HepG2 (cell line): ENCODE measurements around the gene NT5C3B. TPM values are rescaled to one million over a fixed set of nuclear protein-coding genes. Genes with fewer than 3 reads are reported as not detected.

Source experiments
- ASH2L ChIP-seq: fragments of 300-600, 200-600 bp; sonication (generic); IDR thresholded peaks from 2 replicates; pipeline ENCODE4 v1.7.0; 2017; ENCODE audit warnings: low read depth, mild to moderate bottlenecking, moderate library complexity, mixed read lengths, low read length; ENCODE audit not compliant: insufficient read length
- CBX1 ChIP-seq: IDR thresholded peaks from one replicate; pipeline ENCODE4 v1.6.1; 2016; ENCODE audit warnings: antibody characterized with exemption, low read depth
- HMGA1 ChIP-seq: sonication (generic); formaldehyde crosslinking; conservative IDR thresholded peaks from 2 replicates; pipeline ENCODE4 v1.4.0; 2020; ENCODE audit warnings: missing genetic modification reagents
- KAT7 ChIP-seq: IDR thresholded peaks from 2 replicates; pipeline ENCODE4 v1.6.1; 2018; ENCODE audit warnings: borderline replicate concordance, missing compliant biosample characterization
- MYNN ChIP-seq: sonication (generic); formaldehyde crosslinking; IDR thresholded peaks from 2 replicates; pipeline ENCODE4 v1.4.0; 2020; ENCODE audit warnings: mild to moderate bottlenecking, low read depth, missing genetic modification reagents
- NFIC ChIP-seq: IDR thresholded peaks from 2 replicates; pipeline ENCODE4 v1.6.1; 2012; ENCODE audit warnings: mild to moderate bottlenecking, low read length, inconsistent platforms
- ZC3H13 ChIP-seq: sonication (generic); formaldehyde crosslinking; IDR thresholded peaks from 2 replicates; pipeline ENCODE4 v1.8.1; 2023; ENCODE audit warnings: mild to moderate bottlenecking, missing genetic modification reagents, moderate library complexity
- ZFX ChIP-seq: sonication (generic); formaldehyde crosslinking; IDR thresholded peaks from 2 replicates; pipeline ENCODE4 v1.4.0; 2020; ENCODE audit warnings: mild to moderate bottlenecking, low read depth, missing genetic modification reagents, moderate library complexity
- ZNF207 ChIP-seq: fragments of 450-650 bp; IDR thresholded peaks from 2 replicates; pipeline ENCODE4 v1.6.1; 2016; ENCODE audit warnings: antibody characterized with exemption, borderline replicate concordance
- ZNF264 ChIP-seq: sonication (generic); formaldehyde crosslinking; IDR thresholded peaks from 2 replicates; pipeline ENCODE4 v1.4.0; 2020; ENCODE audit warnings: missing genetic modification reagents
- ZNF432 ChIP-seq: sonication (generic); formaldehyde crosslinking; IDR thresholded peaks from 2 replicates; pipeline ENCODE4 v1.5.0; 2020; ENCODE audit warnings: missing genetic modification reagents, mild to moderate bottlenecking, borderline replicate concordance
- ZNF44 ChIP-seq: sonication (generic); formaldehyde crosslinking; IDR thresholded peaks from 2 replicates; pipeline ENCODE4 v1.5.1; 2020; ENCODE audit warnings: mild to moderate bottlenecking, missing genetic modification reagents
- ZNF547 ChIP-seq: sonication (generic); formaldehyde crosslinking; IDR thresholded peaks from 2 replicates; pipeline ENCODE4 v1.5.1; 2020; ENCODE audit warnings: mild to moderate bottlenecking, missing genetic modification reagents
- ZNF564 ChIP-seq: sonication (generic); formaldehyde crosslinking; IDR thresholded peaks from 2 replicates; pipeline ENCODE4 v1.8.1; 2023; ENCODE audit warnings: mild to moderate bottlenecking, missing genetic modification reagents
- ZNF713 ChIP-seq: sonication (generic); formaldehyde crosslinking; IDR thresholded peaks from 2 replicates; pipeline ENCODE4 v1.4.0; 2020; ENCODE audit warnings: mild to moderate bottlenecking, missing genetic modification reagents
- ZNF775 ChIP-seq: sonication (generic); formaldehyde crosslinking; IDR thresholded peaks from 2 replicates; pipeline ENCODE4 v1.4.0; 2020; ENCODE audit warnings: missing genetic modification reagents, mild to moderate bottlenecking, moderate library complexity, borderline replicate concordance
- ZSCAN30 ChIP-seq: sonication (generic); formaldehyde crosslinking; IDR thresholded peaks from 2 replicates; pipeline ENCODE4 v1.5.0; 2020; ENCODE audit warnings: mild to moderate bottlenecking, missing genetic modification reagents
- polyA plus RNA-seq, 8 experiments: library from polyadenylated mRNA; depleted of rRNA in 3 of 8; stranded (reverse) in 7 of 8; unstranded in 1 of 8; fragments of >200 nt; fragmentation: Illumina TruSeq in 4 of 8; extraction: Trizol in 4 of 8; gene quantifications; 2 replicates each; pipeline versions ENCODE4 v1.2.1 to v1.2.3, GENCODE V29; 2011 to 2016; ENCODE audit warnings: low read depth in 4 of 8, missing spikeins in 1 of 8, mixed read lengths in 1 of 8; ENCODE audit not compliant: insufficient read depth in 1 of 8
- total RNA-seq, 5 experiments: library from RNA; depleted of rRNA; stranded (reverse); fragments of >200 nt; fragmentation: Illumina TruSeq; extraction: Trizol; gene quantifications; 2 replicates each; pipeline ENCODE4 v1.2.3, GENCODE V29; 2016; ENCODE audit warnings: low read depth in 1 of 5
- TF ChIP-seq, protein P1 (sequence below): sonication (generic); formaldehyde crosslinking; IDR thresholded peaks from 2 replicates; pipeline ENCODE4 v1.9.0; 2022; ENCODE audit warnings: missing genetic modification reagents, mild to moderate bottlenecking, borderline replicate concordance
- TF ChIP-seq, protein P2 (sequence below): sonication (generic); formaldehyde crosslinking; IDR thresholded peaks from 2 replicates; pipeline ENCODE4 v1.4.0; 2020; ENCODE audit warnings: missing genetic modification reagents, mild to moderate bottlenecking, borderline replicate concordance
- TF ChIP-seq, protein P3 (sequence below): sonication (generic); formaldehyde crosslinking; IDR thresholded peaks from 2 replicates; pipeline ENCODE4 v1.4.0; 2020; ENCODE audit warnings: missing genetic modification reagents, borderline replicate concordance
- TF ChIP-seq, protein P4 (sequence below): sonication (generic); formaldehyde crosslinking; IDR thresholded peaks from 2 replicates; pipeline ENCODE4 v1.4.0; 2020; ENCODE audit warnings: mild to moderate bottlenecking, missing genetic modification reagents
- TF ChIP-seq, protein P5 (sequence below): IDR thresholded peaks from 2 replicates; pipeline ENCODE4 v1.6.1; 2018; ENCODE audit warnings: missing genetic modification reagents

NT5C3B gene
- total and polyA plus RNA-seq, 2 of the 13 experiments (the other 11 are each of a cell fraction or from before 2014, with no cell fraction given), result 104 to 126 TPM

DNA sequence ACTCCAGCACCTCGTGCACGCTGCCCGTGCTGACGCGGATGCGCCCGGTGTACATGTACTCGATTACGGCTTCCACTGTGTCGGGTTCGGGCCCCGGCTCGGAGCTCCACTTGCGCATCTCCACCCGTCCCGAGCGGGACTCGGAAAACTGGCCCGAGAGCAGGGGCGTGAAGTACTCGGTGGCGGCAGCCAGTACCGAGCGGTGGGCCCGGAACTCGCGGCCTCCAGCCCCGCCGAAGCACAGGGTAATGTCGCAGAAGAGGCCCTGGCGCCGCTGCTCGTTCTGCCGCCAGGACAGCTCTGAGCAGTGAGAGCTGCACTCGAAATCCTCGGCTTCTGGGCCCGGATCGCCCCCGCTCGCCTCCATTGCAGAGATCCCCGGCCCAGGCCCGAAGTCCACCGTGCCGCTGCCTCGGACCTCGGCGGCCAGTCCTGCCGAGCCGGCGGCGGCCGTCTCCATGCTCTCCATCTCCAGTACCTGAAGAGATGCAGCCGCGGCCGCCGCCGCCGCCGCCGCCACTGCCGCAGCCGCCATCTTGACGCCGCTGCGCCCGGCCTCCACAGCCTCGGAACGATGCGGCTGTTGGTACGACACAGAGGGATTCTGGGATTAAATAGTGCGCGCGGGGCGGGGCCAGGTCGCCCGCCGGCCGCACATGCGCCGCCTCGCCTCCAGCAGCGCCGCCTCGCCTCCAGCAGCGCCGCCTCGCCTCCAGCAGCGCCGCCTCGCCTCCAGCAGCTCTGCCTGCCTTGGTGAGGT is 29.0 kb upstream of the NT5C3B start, which contains the start of gene KLHL11 (continued):
- 0 out of 2 replicates have a peak, but pooled peaks have one; percentile 19 for TF ChIP-seq ZNF775 (CRISPR knock-in tag)
- TF ChIP-seq, protein P1, sequence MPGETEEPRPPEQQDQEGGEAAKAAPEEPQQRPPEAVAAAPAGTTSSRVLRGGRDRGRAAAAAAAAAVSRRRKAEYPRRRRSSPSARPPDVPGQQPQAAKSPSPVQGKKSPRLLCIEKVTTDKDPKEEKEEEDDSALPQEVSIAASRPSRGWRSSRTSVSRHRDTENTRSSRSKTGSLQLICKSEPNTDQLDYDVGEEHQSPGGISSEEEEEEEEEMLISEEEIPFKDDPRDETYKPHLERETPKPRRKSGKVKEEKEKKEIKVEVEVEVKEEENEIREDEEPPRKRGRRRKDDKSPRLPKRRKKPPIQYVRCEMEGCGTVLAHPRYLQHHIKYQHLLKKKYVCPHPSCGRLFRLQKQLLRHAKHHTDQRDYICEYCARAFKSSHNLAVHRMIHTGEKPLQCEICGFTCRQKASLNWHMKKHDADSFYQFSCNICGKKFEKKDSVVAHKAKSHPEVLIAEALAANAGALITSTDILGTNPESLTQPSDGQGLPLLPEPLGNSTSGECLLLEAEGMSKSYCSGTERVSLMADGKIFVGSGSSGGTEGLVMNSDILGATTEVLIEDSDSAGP (CRISPR knock-in tag), result peak; percentile 94
- no peak for TF ChIP-seq MYNN (CRISPR knock-in tag)
- TF ChIP-seq ZNF547 (CRISPR knock-in tag), result peak; percentile 85; the same call in 1 of the 2 replicates
- TF ChIP-seq, protein P2, sequence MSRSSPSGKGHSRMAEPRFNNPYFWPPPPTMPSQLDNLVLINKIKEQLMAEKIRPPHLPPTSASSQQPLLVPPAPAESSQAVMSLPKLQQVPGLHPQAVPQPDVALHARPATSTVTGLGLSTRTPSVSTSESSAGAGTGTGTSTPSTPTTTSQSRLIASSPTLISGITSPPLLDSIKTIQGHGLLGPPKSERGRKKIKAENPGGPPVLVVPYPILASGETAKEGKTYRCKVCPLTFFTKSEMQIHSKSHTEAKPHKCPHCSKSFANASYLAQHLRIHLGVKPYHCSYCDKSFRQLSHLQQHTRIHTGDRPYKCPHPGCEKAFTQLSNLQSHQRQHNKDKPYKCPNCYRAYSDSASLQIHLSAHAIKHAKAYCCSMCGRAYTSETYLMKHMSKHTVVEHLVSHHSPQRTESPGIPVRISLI (CRISPR knock-in tag), result peak; percentile 47; the same call in 1 of the 2 replicates
- TF ChIP-seq, protein P3, sequence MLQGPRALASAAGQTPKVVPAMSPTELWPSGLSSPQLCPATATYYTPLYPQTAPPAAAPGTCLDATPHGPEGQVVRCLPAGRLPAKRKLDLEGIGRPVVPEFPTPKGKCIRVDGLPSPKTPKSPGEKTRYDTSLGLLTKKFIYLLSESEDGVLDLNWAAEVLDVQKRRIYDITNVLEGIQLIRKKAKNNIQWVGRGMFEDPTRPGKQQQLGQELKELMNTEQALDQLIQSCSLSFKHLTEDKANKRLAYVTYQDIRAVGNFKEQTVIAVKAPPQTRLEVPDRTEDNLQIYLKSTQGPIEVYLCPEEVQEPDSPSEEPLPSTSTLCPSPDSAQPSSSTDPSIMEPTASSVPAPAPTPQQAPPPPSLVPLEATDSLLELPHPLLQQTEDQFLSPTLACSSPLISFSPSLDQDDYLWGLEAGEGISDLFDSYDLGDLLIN (CRISPR knock-in tag), result peak; percentile 8; the same call in 1 of the 2 replicates
- TF ChIP-seq, protein P4, sequence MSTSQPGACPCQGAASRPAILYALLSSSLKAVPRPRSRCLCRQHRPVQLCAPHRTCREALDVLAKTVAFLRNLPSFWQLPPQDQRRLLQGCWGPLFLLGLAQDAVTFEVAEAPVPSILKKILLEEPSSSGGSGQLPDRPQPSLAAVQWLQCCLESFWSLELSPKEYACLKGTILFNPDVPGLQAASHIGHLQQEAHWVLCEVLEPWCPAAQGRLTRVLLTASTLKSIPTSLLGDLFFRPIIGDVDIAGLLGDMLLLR (CRISPR knock-in tag), result peak; percentile 82
- TF ChIP-seq ZFX, result peak; percentile 97
- TF ChIP-seq, protein P5, sequence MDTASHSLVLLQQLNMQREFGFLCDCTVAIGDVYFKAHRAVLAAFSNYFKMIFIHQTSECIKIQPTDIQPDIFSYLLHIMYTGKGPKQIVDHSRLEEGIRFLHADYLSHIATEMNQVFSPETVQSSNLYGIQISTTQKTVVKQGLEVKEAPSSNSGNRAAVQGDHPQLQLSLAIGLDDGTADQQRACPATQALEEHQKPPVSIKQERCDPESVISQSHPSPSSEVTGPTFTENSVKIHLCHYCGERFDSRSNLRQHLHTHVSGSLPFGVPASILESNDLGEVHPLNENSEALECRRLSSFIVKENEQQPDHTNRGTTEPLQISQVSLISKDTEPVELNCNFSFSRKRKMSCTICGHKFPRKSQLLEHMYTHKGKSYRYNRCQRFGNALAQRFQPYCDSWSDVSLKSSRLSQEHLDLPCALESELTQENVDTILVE (CRISPR knock-in tag), result peak; percentile 39; the same call in 1 of the 2 replicates
- peak; percentile 86; the same call in 1 of the 2 replicates for TF ChIP-seq ZSCAN30 (CRISPR knock-in tag)
- TF ChIP-seq ZNF44 (CRISPR knock-in tag), result 0 out of 2 replicates have a peak, but pooled peaks have one; percentile 40
- 0 out of 2 replicates have a peak, but pooled peaks have one; percentile 57 for TF ChIP-seq ZC3H13 (CRISPR knock-in tag)
- peak; percentile 79; the same call in 1 of the 2 replicates for TF ChIP-seq ZNF713 (CRISPR knock-in tag)
- TF ChIP-seq ASH2L, result peak; percentile 96
- no peak for TF ChIP-seq NFIC
- TF ChIP-seq ZNF564 (CRISPR knock-in tag), result peak; percentile 89
- TF ChIP-seq ZNF264, result no peak
- peak; percentile 99 for TF ChIP-seq KAT7 (CRISPR knock-in tag)
- peak; percentile 60; the same call in 1 of the 2 replicates for TF ChIP-seq ZNF432
- no peak for TF ChIP-seq HMGA1 (CRISPR knock-in tag)
- TF ChIP-seq ZNF207, result no peak
- TF ChIP-seq CBX1, result peak; percentile 46
